Measurements from ENCODE around the gene TRIM66. TPM values are rescaled to one million over a fixed set of nuclear protein-coding genes. Genes with fewer than 3 reads are reported as not detected.

The TRIM66 gene
- total RNA-seq, 1 experiment from 2014 or later: 2.1 TPM

- no peaks in the 10 kb centered on the region for H3K79me1 ChIP-seq (ENCODE audit: insufficient read depth, low read depth, low read length, poor library complexity, severe bottlenecking)
- peak overlapping the region in 2 of 3 experiments; percentile 39 to 41; a peak in 3 of 7 replicates for H3K27ac Mint-ChIP-seq
These were observed 10.0 kb upstream of the TRIM66 start for GRCh38 chr11:8692417-8692816.

More at GRCh38 chr11:8692417-8692816, 10.0 kb upstream of the TRIM66 start:
- Histone ChIP-seq H2BK20ac (ENCODE audit: low read depth, low read length, poor library complexity, severe bottlenecking) (no peak overlapping the region), H2BK5ac (ENCODE audit: insufficient read length, low read length) (no peak overlapping the region), H3K27me3 (ENCODE audit: insufficient read depth, low read length) (no peaks in the 10 kb centered on the region), H3K9me3 (ENCODE audit: control insufficient read depth, low read depth, low read length) (no peaks in the 10 kb centered on the region), H3K56ac (ENCODE audit: insufficient read length, low read depth, low read length) (no peak overlapping the region), H3T11ph (ENCODE audit: low read length) (no peak overlapping the region), H4K5ac (ENCODE audit: insufficient read length, low read depth, low read length) (no peak overlapping the region), H3K18ac (ENCODE audit: insufficient read length, low read depth, low read length) (no peak overlapping the region), H2AFZ (ENCODE audit: low read length) (no peak overlapping the region), H3K4me2 (ENCODE audit: insufficient read depth, insufficient read length, low read length) (no peak overlapping the region), H3K4ac (ENCODE audit: low read depth, low read length) (no peak overlapping the region), H2BK15ac (ENCODE audit: low read depth, low read length) (no peak overlapping the region), H4K8ac (replicated peaks; ENCODE audit: insufficient read length, low read depth, low read length) (no peak overlapping the region), H3K4me1 (ENCODE audit: insufficient read depth, low read length) (peaks cover 3% of the 10 kb centered on the region; the same call in 1 of the 2 replicates), H2BK120ac (ENCODE audit: low read depth, low read length, poor library complexity, severe bottlenecking) (no peak overlapping the region), H3K23me2 (ENCODE audit: insufficient read length, low read depth, low read length, poor library complexity, severe bottlenecking) (peaks cover 4% of the 10 kb centered on the region), H3K14ac (ENCODE audit: insufficient read depth, low read length) (no peak overlapping the region), H2AK5ac (ENCODE audit: insufficient read length, low read length) (no peak overlapping the region), H4K91ac (ENCODE audit: insufficient read length, low read depth, low read length) (no peak overlapping the region), H4K20me1 (ENCODE audit: control insufficient read depth, insufficient read depth, insufficient read length) (no peaks in the 10 kb centered on the region), H3K9ac (ENCODE audit: extremely low read depth, insufficient read length, low read length) (no peak overlapping the region), H3K79me2 (ENCODE audit: insufficient read depth, low read length) (no peaks in the 10 kb centered on the region; the same call in 1 of the 2 replicates), H3K27ac (ENCODE audit: insufficient read length, low read depth, low read length) (no peak overlapping the region), H3K23ac (ENCODE audit: insufficient read length, low read depth, low read length) (no peak overlapping the region), H2BK12ac (ENCODE audit: insufficient read length, low read depth, low read length) (no peak overlapping the region)
- no peak for TF ChIP-seq CTCF (conservative IDR thresholded peaks at IDR 0.05)
- no peak for DNase-seq
- no CpG with 5 or more reads among the region's 3 CpGs for whole genome bisulfite sequencing (ENCODE audit: extremely low coverage, insufficient read length, low lambda C conversion rate)
- Mint-ChIP-seq H3K36me3 (ENCODE audit: insufficient read depth in 1 of 3, low read depth in 3 of 3) (peaks cover 42 to 87% (median 66%) of the 10 kb centered on the region in 3 experiments; a peak in 6 of 7 replicates), H3K4me3 (no peak overlapping the region), H3K27me3 (ENCODE audit: low read depth) (no peaks in the 10 kb centered on the region; the same call in 1 of the 2 replicates), H3K4me1 (peaks cover 30 to 40% of the 10 kb centered on the region in 2 experiments), H3K9me3 (no peaks in the 10 kb centered on the region; a peak in 1 of 5 replicates)
